Fibroblast of mammary gland (primary cell): ENCODE measurements around the gene CSTPP1.

ENCODE experiments used
- DNase-seq: peaks from one replicate; pipeline ENCODE4 v3.0.0-alpha.2; 2010; ENCODE audit warnings: low read depth
- H3K4me3 ChIP-seq: 2 replicates; pipeline ENCODE4 v1.5.1; 2011; ENCODE audit warnings: low read depth, mild to moderate bottlenecking, low read length, moderate library complexity; ENCODE audit not compliant: control insufficient read depth
- TF ChIP-seq, protein P1 (sequence below): conservative IDR thresholded peaks from 2 replicates; pipeline ENCODE4 v1.5.1; 2011; ENCODE audit warnings: low read depth, low read length, inconsistent platforms; ENCODE audit not compliant: control insufficient read depth, insufficient read depth

CSTPP1 gene

DNA sequence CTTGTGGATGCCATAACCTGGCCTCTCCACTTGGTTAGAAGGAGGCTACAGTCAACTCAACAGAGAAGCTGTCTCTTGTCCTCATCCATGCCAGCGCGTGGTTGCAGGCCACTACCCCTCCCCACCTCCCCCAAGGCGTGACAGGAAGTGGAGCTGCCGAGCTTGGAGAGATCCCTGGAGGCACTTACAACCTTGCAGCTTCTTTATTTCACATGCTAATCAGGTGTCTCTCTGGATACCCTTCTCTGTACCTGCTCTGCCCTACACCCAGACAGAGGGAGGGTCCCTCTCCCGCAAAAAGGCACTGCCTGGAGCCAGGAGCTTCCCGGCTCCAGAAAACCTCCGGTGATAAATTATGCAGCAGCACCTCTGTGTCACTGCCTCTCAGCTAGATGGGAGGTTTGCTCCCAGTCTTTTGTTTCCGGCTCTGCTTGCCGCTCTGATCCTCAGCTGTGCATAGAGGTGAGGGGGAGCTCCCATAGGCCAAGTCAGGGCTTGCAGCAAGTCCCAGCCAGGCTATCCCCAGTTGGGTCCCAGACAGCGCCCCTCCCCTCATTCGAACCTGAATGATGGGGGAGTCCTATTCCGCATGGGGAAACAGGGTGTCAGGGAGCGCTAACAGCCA, 23.9 kb upstream of the CSTPP1 start:
- TF ChIP-seq, protein P1, sequence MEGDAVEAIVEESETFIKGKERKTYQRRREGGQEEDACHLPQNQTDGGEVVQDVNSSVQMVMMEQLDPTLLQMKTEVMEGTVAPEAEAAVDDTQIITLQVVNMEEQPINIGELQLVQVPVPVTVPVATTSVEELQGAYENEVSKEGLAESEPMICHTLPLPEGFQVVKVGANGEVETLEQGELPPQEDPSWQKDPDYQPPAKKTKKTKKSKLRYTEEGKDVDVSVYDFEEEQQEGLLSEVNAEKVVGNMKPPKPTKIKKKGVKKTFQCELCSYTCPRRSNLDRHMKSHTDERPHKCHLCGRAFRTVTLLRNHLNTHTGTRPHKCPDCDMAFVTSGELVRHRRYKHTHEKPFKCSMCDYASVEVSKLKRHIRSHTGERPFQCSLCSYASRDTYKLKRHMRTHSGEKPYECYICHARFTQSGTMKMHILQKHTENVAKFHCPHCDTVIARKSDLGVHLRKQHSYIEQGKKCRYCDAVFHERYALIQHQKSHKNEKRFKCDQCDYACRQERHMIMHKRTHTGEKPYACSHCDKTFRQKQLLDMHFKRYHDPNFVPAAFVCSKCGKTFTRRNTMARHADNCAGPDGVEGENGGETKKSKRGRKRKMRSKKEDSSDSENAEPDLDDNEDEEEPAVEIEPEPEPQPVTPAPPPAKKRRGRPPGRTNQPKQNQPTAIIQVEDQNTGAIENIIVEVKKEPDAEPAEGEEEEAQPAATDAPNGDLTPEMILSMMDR, result no peak

DNA sequence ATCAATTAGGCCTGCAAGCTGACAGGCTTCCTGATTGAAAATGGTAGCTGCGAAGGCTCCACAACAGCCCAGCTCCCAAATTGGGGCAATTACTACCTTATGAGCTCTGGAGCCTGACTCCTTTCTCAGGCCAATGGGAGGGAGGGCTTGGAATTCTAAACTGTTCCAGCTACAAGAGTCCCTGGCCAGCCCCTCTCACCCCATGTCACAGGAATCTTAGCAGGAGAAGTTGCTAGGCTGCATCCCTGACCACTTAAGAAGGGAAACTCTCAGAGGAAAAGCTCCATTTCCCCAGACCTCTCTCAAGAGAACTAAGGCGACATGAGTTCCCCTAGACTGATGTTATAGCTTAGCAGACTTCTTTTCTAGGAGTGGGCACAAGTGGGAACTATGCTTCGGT, 23.1 kb upstream of the CSTPP1 start:
- TF ChIP-seq, protein P1, result no peak
- DNase-seq, result no peak
- no peak overlapping the region for H3K4me3 ChIP-seq

More for the DNA sequence above, 23.9 kb upstream of the CSTPP1 start:
- no peak overlapping the region for H3K4me3 ChIP-seq
- DNase-seq, result no peak

DNA sequence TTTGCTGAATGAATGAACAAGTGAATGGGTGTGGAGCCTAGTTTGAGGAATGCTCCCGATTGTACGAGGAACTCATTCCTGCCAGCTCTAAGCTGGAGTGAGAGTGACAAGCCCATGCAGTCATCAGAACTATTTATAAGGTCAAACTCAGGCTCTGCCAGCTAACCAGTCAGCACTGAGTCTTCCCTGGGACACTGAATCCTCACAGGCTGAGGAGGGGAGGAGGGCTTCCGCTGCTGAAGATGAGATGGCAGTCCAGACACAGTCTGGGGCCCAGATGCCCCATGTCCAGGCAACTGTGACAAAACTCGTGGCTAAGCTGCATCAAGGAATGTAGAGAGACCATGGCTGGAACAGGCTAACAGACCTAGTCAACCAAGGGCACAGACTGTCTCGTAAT, 22.2 kb upstream of the CSTPP1 start:
- H3K4me3 ChIP-seq, result no peak overlapping the region
- TF ChIP-seq, protein P1, result no peak
- peak; percentile 77 for DNase-seq

DNA sequence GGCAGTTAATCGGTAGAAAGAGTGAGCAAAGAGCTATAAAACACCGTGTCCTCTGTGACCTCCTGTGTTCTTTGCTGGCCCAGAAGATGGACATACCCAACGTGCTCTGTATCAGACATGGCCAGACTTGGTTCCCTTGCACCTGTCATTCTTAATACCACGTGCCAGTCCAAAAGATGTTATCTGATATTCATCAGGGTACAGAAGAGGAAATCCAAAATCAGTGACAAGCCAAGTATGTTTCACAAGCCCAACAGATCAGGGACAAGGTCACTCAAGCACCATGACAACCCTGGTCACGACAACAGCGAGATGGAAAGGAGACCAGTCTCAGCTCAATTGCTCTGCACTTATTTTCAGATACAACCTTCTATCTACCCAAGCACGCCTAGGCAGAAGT, 21.7 kb upstream of the CSTPP1 start:
- no peak overlapping the region for H3K4me3 ChIP-seq
- TF ChIP-seq, protein P1, result no peak
- no peak for DNase-seq

DNA sequence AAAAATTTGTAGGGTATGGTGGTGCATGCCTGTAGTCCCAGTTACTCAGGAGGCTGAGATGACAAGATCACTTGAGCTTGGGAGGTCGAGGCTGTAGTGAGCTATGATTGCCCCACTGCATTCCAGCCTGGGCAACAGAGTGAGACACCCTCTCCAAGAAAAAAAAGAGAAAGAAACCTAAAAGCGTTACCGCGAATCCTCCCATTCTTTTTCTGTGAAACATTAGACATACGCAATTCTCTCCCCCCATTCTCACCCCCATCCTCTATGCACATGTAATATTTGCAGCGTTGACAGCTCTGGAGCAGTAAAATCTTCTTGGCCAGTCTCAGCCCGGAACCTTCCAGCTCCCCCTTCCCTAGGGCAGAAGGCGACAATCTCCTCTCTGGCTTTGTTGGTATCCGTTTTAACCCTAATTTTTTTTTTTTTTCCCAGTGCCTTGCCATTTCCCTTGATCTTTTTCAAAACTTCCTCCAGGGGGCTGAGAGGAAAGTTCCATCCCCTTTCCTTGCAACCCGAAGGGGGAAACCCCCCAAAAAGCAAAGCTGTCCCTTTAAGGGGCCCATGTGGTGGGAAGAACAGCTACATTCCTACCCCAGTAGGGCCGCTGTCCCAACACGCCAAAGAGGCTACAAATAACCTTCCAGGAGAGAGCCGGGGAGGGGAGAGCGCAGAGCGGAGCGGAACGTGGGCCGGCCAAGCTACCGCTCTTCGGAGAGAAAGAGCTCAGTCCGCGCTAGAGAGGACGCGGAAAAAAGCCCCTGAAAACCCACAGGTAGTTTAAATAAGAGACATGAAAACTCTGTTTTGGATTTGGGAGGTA, 20.1 kb upstream of the CSTPP1 start:
- DNase-seq, result peak; percentile 66
- H3K4me3 ChIP-seq, result peak overlapping the region; percentile 57
- TF ChIP-seq, protein P1, result peak; percentile 45

DNA sequence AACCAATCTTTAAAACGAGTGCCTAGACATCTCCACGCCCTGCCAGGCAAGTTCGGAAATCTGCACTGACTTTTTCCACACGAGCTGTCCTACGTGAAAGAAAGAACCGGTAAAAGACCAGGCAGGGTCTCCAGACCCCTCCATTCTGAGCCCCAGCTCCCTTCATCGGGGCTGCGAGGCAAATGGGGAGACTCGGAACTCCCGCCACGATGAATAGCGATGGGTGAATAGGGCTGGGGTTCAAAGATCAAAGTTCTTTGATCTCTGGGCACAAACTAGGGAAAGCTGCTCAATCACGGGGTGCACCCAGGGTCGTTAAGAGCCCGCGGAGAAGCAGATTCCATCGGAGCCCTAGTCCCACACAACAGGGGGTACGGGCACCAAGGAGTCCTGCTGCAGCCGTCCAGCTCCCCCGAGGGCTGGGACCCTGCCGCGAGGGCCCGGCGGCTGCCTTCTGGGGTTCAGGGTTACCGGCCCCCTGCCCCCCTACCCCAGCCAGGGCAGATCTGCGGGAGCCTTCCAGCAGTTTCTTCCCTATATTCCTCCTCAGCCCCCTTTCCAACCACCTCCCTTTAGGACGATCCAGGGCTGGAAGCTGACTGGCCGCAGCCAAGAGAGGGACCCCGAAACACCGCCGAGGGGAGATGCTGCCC, 19.3 kb upstream of the CSTPP1 start:
- H3K4me3 ChIP-seq, result peak overlapping the region; percentile 57
- no peak for DNase-seq
- TF ChIP-seq, protein P1, result no peak
